GM10248 (cell line): ENCODE results near the gene ADPRHL1.

Experiments
- CTCF ChIA-PET: fragments of 300-600 bp; sonication (Branson Sonifier 250); formaldehyde crosslinking; extraction: SDS; loops from one replicate; lab custom pipeline; 2021; ENCODE audit warnings: antibody characterized with exemption; lab: Yijun Ruan, JAX
- POLR2A ChIA-PET: fragments of 350-650 bp; sonication (Branson Sonifier 250); formaldehyde crosslinking; extraction: SDS; loops from one replicate; lab custom pipeline; 2020; ENCODE audit warnings: antibody characterized with exemption; lab: Yijun Ruan, JAX
- DNase-seq: peaks from one replicate; pipeline ENCODE4 v3.0.0; 2012; ENCODE audit errors: extremely low spot score
- TF ChIP-seq, protein P1 (sequence below): IDR thresholded peaks from 2 replicates; pipeline ENCODE4 v1.5.1; 2012; ENCODE audit warnings: mild to moderate bottlenecking, low read depth; ENCODE audit errors: extremely low read depth, missing control alignments, control extremely low read depth

The ADPRHL1 gene

DNA sequence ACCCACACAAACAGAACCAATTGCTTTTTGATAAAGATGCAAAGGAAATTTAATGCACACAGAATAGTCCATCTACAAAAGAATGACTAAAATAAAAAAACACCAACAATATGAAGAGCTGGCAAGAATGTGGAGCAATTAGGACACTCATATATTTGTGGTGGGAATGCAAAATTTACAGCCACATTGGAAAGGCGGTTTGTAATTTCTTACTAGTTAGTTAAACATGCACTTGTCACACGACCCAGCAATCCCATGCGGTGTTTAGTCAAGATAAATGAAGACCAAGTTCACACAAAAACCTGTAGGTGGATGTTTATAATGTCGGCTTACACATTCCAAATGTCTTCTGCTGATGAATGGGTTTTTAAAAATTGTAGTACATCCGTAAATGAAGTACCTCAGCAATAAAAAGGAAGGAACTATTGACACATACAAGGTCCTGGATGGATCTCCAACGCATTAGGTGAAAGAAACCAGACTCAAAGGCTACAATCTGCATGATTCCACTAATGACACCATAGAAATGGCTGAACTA, 94.6 kb downstream of the ADPRHL1 start:
- ChIA-PET POLR2A (no interaction called here), CTCF (interaction anchor here (0.8 to 1.7 kb wide), 2 partner anchors 10 to 33 kb away, joined by 4 to 5 read pairs; no protein-coding TSS in a partner anchor)
- TF ChIP-seq, protein P1, sequence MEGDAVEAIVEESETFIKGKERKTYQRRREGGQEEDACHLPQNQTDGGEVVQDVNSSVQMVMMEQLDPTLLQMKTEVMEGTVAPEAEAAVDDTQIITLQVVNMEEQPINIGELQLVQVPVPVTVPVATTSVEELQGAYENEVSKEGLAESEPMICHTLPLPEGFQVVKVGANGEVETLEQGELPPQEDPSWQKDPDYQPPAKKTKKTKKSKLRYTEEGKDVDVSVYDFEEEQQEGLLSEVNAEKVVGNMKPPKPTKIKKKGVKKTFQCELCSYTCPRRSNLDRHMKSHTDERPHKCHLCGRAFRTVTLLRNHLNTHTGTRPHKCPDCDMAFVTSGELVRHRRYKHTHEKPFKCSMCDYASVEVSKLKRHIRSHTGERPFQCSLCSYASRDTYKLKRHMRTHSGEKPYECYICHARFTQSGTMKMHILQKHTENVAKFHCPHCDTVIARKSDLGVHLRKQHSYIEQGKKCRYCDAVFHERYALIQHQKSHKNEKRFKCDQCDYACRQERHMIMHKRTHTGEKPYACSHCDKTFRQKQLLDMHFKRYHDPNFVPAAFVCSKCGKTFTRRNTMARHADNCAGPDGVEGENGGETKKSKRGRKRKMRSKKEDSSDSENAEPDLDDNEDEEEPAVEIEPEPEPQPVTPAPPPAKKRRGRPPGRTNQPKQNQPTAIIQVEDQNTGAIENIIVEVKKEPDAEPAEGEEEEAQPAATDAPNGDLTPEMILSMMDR: no peak
- no peak for DNase-seq

DNA sequence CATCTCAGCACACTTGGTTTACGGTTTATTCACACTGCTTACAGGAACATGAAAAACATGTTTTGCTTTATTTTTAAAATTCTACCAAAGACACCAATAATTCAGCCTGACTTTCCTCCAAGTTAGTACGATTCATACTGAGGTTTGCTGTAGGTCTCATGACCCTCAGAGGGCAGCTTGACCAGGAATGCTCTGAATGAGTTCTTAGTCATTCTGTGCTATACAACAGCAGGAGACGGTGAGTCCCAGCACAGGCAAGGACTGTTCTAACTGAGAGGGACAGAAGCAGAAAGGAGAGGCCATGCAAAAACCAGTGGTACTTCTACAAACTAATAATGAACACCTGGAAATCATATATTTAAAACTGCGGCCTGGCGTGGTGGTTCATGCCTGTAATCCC, 95.8 kb downstream of the ADPRHL1 start:
- TF ChIP-seq, protein P1: no peak
- no peak for DNase-seq
- POLR2A ChIA-PET: interaction anchor here (0.7 kb wide), 1 partner anchor 374 kb away, joined by 6 read pairs; no protein-coding TSS in a partner anchor
- CTCF ChIA-PET: no interaction called here

DNA sequence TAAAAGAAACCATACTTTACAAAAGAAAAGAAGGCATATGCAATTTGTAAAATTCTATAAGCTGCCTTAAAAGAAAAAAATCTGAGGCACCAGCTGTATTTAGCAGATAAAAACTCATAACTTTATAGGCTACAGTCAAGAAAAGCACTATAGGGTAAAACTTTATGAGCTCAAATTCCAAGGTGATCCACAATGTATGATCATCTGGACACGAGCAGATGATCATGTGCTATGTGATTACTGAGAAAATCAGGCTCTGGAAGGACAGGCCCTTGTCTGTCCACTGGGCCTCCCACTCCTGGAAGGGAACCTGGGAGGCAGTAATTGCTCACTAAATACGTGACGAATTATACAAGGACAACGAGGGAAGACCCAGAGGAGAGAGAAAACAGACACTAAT, 96.7 kb downstream of the ADPRHL1 start:
- CTCF ChIA-PET: no interaction called here
- DNase-seq: no peak
- TF ChIP-seq, protein P1: no peak
- POLR2A ChIA-PET: interaction anchor here (0.7 kb wide), 1 partner anchor 374 kb away, joined by 6 read pairs; no protein-coding TSS in a partner anchor

DNA sequence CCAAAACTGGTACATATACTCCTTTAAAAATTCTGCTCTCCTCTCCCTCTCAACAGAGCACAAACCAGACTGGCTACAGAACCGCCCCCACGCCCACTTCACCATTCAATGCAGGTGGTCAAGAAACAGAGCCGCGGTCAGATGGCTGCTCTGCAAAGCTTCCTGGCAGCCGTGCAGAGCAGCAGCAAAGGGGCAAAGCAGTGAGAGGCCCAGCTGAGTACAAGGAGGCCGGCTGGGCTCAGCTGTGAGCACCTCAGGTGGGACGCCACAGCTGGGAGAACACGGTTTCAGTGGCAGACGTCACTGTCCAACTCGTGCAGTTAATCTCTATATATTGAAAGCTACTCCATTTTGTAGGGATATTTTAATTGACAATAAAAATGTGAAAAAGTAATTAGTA, 97.7 kb downstream of the ADPRHL1 start:
- DNase-seq: no peak
- TF ChIP-seq, protein P1: no peak
- POLR2A ChIA-PET: no interaction called here
- CTCF ChIA-PET: no interaction called here

DNA sequence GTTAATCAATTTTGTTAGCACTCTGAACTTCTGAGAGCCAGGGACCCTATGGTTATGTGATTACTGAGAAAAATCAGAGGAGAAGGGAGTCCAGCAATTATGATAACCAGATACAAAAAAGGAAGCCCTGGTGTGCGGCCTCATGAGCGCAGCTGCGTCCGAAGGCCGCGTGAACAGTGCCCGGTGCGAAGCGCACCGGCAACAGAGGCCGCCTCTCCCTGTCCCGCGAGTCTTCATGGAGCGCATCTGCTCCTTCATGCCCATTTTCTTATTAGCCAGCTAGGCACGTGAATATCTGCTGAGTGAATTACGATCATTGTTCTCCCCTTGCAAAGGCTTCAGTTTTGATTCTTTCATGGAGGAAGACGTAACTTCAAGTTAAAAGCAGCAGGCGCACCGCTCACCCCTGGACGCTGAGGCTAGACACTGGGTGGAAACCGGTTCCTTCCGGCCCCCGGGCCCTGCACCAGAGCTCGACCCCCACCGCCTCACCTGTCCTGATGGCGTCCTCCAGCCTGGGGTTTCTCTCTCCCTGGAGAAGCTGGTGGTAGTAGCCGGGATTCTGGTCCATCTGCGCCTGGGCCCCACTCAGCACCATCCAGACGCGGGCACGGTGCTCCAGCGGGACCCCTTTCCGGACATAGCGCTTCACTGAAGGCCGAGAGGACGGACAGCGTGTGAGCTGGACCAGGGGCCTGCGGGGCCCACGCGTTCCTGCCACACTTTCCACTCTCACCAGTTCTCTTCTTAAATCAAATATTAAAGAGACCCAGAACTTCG, 98.3 kb downstream of the ADPRHL1 start:
- CTCF ChIA-PET: no interaction called here
- DNase-seq: no peak
- POLR2A ChIA-PET: no interaction called here
- TF ChIP-seq, protein P1: no peak

DNA sequence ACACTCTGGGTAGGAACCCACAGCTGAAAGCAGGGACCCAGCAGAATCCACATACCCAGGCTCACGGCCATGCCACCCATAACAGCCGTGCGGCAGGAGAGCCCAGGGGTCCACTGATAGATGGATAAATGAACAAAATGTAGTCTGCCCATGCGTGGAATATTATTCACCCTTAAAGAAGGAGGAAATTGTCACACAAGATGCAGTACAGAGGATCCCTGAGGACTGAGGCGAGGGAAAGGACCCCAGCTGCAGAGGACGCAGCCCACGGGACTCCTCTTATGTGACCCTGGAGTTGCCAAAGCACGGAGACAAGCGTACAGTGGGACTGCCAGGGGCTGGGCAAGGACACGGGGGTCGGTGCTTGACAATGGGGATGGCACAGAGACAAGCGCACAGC, 100.0 kb downstream of the ADPRHL1 start:
- TF ChIP-seq, protein P1: no peak
- no peak for DNase-seq
- ChIA-PET CTCF (no interaction called here), POLR2A (no interaction called here)
